Stimulated activated CD8-positive, alpha-beta memory T cell treated with anti-CD3 and anti-CD28 coated beads, Interleukin-7, amount 100 ng/mL, for 48 hours (primary cell): ENCODE results near the gene CRYBB3.
"Not testable (repeated sequence)": the region's sequence is repeated elsewhere in the genome, so short reads cannot be mapped to it uniquely, and the experiment has no call there.

Experiments used
- DNase-seq, 2 donors: peaks; one replicate each; pipeline ENCODE4 v3.0.0-alpha.2; 2020; ENCODE audit warnings: low read depth in 1 of 2; ENCODE audit errors: extremely low read depth in 1 of 2

The CRYBB3 gene

GRCh38 chr22:25204547-25204946, 4.9 kb downstream of the CRYBB3 start:
- not testable (repeated sequence) for DNase-seq

DNA sequence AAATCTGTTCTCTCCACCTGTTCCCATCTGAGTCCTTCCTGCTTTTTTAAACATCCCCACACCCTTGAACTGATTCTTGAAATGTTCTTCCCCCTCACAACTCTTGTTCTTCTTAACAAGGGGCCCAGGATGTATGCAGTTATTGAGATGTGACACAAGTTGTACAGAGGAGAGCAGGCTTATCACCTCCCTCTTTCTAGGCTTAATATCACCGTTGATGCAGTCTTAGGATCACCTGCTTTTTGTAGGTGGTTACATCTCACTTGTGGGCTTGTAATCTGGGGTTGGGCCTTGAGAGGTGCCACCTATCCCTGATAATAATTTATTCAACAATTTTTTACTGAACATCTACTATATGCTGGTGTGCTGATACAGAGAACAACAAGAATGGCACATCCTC, 6.2 kb downstream of the CRYBB3 start:
- no peak for DNase-seq

- DNase-seq: no peak
Measured at GRCh38 chr22:25206998-25207397, 7.3 kb downstream of the CRYBB3 start.

DNA sequence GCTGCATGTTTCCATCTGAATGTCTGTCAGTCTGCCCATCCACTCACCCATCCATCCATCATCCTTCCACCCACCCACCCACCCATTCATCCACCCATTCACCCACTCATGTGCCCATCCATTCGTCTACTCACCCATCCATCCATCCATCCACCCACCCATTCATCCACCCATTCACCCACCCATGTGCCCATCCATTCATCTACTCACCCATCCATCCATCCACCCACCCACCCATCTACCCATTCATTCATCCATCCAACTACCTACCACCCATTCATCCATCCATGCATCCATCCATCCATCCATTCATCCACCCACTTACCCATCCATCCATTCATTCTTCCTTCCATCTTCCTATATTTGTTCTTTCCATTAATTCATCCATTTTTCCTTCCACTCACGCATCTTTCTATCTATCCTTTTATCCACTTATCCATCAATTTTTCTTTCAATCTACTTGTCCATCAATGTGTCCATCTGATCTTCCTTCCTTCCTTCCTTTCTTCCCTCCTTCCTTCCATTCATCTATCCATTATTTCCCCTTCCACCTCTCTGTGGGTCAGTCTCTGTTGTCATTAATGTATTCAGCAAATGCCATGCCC, 8.0 kb downstream of the CRYBB3 start:
- DNase-seq: no peak

DNA sequence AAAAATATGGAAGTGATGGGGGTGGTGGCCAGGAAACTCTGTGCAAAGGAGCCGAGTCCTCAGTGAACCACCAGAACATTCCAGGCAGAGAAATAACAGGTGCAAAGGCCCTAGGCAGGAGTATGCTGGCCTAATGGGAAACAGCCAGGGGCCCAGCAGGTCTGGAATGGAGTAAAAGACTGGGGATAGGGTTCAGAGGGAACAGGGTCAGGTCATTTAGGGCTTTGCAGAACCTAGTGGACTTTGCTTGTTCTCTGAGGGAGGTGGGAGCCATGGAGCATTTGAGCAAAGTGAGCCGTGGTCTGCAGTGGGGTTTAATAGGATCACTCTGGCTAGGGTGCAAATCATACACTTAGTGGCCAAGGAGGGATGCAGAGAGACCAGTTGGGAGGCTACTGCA, 8.7 kb downstream of the CRYBB3 start:
- no peak for DNase-seq

GRCh38 chr22:25208743-25209505, 9.3 kb downstream of the CRYBB3 start:
- DNase-seq: no peak

- DNase-seq: no peak
Measured at GRCh38 chr22:25210793-25211192, 11.1 kb downstream of the CRYBB3 start.

GRCh38 chr22:25212337-25212736, 12.7 kb downstream of the CRYBB3 start:
- DNase-seq: no peak

- no peak for DNase-seq
Measured at GRCh38 chr22:25213221-25213620, 13.6 kb downstream of the CRYBB3 start.

DNA sequence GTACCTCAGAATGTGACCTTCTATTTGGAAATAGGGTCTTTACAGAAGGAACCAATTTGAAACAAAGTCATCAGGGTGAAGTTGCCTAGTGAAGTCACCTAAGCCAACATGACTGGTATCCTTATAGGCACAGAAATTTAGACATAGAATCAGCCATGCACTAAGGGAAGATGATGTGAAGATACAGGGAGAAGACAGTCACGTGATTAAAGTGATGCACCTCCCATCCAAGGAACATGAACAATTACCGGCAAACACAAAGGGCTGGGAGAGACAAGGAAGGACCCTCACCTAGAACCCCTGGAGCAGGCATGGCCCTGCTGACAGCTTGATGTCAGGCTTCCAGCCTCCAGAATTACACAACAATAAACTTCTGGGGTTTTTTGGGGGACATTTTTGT, 16.6 kb downstream of the CRYBB3 start:
- DNase-seq: no peak

DNA sequence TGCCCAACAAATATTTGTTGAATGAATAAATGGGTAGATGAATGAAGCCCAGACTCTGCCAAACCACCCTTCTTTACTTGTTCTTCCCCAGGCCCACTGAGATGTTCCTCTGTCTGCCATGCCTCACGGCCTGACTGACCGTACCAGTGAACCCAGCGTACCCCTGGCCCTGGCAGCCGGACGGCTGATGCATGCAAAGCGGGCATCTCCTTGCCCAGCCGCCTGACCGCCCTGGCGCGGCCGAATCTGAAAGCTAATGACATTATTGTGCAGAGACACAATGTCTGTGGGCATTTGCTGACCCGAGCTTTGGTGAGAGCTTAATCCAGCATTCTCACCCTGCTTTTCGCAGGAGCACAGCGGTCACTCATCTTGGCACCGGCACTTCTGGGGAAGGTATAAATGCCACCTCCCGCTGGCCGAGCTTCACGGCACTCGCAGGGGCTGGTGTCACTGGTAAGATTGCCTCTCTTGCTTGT, 19.6 kb downstream of the CRYBB3 start, which contains the start of gene CRYBB2:
Gene CRYBB2, plus strand, starts transcription at position 429 of the 479 bp plus-strand sequence. CDS start 1,791 bp downstream, outside the sequence.
- no peak for DNase-seq

DNA sequence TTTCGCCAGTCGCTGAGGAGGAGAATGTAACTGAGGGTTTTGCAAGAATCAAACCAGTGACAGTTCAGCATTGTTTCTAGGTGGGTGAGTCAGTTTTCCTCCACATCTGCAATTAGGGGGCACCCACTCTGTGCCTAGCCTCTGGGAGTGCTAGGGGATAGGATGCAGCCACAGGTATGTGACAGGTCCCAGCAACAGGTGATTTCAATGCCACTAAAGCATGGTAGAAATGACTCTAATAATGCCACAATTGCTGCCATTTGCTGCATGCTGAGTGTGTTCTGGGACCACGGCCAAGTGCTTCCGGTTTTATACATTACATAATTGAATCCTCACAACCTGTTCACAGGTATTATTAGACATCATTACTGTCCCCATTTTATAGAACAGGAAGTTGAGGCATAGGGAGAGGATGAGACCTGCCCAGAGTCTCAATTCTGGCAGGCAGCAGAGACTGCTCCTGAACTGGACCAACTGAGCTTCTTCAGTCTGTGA, 20.3 kb downstream of the CRYBB3 start:
- no peak for DNase-seq

- DNase-seq: no peak
Measured at GRCh38 chr22:25221790-25222189, 22.1 kb downstream of the CRYBB3 start.

DNA sequence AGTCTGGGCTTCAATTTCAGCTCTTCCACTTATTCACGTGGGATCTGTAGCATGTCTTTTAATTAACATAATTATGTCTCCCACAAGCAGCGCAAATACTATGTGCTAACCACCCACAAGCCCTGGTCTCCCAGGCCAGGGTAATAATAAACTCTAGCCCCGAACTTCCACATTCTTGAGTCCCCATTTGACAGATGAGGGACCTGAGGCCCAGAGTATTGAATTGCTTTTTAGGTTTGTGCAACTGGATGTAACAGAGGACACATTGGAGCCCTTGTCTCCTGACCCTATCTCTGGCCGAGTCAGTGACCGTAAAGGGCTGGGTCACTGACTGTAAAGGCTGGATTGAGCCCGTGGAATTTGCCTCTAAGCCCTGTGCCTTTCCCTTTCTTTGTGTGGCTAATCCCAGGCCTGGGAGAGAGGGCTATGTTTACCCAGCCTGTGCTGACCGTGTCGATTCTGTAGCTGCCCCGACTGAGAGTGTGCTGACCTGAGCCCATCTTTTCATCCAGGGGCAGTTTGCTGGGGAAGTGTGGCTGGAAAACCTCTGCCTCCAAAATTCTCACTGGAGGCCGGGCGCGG, 23.7 kb downstream of the CRYBB3 start:
- DNase-seq: no peak

GRCh38 chr22:25228822-25229221, 29.2 kb downstream of the CRYBB3 start:
- DNase-seq: no peak

DNA sequence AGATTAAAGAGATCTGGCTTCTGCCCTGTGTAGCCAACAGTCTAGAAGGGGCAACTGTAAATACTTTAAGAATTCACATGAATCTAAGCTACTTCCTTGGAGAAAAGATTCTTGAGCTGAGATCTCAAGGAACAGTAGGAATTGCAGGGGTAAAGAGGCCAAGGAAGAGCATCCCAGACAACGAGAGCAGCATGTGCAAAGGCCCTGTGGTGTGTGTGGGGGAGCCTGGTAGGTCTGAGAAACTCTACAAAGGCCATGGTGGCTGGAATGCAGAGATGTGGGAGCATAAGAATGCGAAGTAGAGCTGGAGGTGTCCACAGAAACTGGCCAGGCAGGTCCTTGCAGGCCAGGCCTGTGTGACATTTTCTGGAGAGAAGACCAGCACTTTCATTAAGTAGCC, 31.1 kb downstream of the CRYBB3 start:
- not testable (repeated sequence) for DNase-seq

GRCh38 chr22:25232301-25232700, 32.6 kb downstream of the CRYBB3 start:
- no peak for DNase-seq

- not testable (repeated sequence) for DNase-seq
Measured at GRCh38 chr22:25233706-25234105, 34.0 kb downstream of the CRYBB3 start.

DNA sequence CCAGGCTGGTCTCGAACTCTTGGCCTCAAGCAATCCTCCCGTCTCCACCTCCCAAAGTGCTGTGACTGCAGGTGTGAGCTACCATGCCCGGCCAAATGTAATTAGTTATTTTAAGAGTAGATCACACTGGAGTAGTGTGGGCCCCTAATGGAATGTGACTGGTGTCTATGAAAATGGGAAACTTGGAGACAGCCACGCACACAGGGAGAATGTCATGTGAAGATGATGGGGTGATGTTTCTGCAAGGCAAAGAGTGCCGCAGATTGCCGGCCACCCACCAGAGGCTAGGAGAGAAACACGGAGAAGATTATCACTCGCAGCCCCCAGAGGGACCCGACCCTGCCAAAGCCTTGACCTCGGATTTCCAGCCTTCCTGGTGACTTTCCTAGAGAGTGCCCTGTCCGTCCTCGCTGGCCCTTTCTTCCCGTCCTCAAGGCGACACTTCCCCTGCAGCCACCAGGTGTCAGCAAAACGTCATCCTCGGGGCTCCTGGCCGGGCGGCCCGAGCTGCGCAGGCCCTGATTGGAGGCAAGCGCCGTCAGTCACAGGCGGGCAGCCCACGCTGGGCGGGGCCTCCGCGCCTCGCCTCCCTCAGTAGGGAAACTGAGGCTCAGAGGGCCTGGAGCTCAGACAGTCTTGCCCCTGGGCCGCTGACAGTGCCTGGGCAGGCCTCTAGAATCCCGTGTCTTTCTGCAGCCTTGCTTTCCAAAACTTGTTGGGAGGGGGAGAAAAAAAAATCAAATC, 36.1 kb downstream of the CRYBB3 start:
- DNase-seq: peak; percentile 42 to 60

GRCh38 chr22:25236417-25236816, 36.8 kb downstream of the CRYBB3 start:
- DNase-seq: no peak

DNA sequence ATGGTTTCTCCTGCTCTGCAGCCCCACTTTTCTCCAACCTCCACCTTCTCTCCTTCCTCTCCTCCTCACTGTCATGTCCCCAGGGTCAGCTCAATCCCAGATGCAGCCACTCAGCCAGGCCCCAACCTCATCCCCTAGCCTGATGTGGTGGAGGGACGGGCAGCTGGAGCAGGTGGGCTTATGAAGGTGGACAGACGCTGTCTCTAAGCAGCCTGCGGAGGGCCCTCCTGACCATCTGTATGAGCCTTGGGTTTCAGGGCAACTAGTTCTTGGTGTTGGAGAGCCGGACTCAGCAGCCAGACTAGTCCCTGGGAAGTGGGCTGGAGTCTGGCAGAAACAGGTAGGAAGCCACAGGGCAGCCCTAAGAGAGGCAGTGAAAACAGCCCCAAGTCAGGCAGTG, 37.8 kb downstream of the CRYBB3 start:
- DNase-seq: no peak
